K562 (cell line): ENCODE data around the gene CREB3L2. TPM values are rescaled to one million over a fixed set of nuclear protein-coding genes. Genes with fewer than 3 reads are reported as not detected.
A peak's percentile ranks its signal among the peaks of the same experiment; 100 is the strongest.

ENCODE experiments used
- C11orf30 ChIP-seq: fragments of 450-650 bp; IDR thresholded peaks from 2 replicates; pipeline ENCODE4 v1.6.1; 2016; ENCODE audit warnings: low read depth, mild to moderate bottlenecking
- CBFA2T3 ChIP-seq: fragments of 450-650 bp; IDR thresholded peaks from 2 replicates; pipeline ENCODE4 v1.6.1; 2017
- ETV6 ChIP-seq, 3 experiments: fragments of 150-350 bp in 1 of 3; sonication (generic) in 1 of 3; formaldehyde crosslinking in 1 of 3; IDR thresholded peaks; 2 replicates each; pipeline versions ENCODE4 v1.6.1 to v1.8.0; 2014 to 2022; ENCODE audit warnings: borderline replicate concordance in 2 of 3, low read depth in 2 of 3, antibody characterized with exemption in 1 of 3, low read length in 1 of 3, mild to moderate bottlenecking in 1 of 3, missing genetic modification reagents in 1 of 3
- FOXK2 ChIP-seq, 2 experiments: fragments of 450-650 bp; IDR thresholded peaks in 1 of 2; conservative IDR thresholded peaks in 1 of 2; 2 replicates each; pipeline ENCODE4 v1.6.1; 2016; ENCODE audit warnings: low read depth in 2 of 2, mild to moderate bottlenecking in 1 of 2
- HDAC1 ChIP-seq, 2 experiments: fragments of 450-650 bp; IDR thresholded peaks; 2 replicates each; pipeline ENCODE4 v1.6.1; 2016 to 2017; ENCODE audit warnings: inconsistent platforms in 1 of 2, mild to moderate bottlenecking in 1 of 2, moderate library complexity in 1 of 2
- HMG20A ChIP-seq: fragments of 450-650 bp; formaldehyde crosslinking; conservative IDR thresholded peaks from 2 replicates; pipeline ENCODE4 v1.4.0; 2020; ENCODE audit warnings: mild to moderate bottlenecking, mixed read lengths
- HNRNPLL ChIP-seq: fragments of 200-400 bp; formaldehyde crosslinking; IDR thresholded peaks from 2 replicates; pipeline ENCODE4 v1.6.1; 2017; ENCODE audit warnings: low read length, low read depth, mild to moderate bottlenecking; ENCODE audit not compliant: poor library complexity, severe bottlenecking
- ILK ChIP-seq: fragments of 450-650 bp; IDR thresholded peaks from 2 replicates; pipeline ENCODE4 v1.6.1; 2016; ENCODE audit warnings: missing genetic modification characterization, low read depth, mild to moderate bottlenecking, missing compliant biosample characterization, moderate library complexity, borderline replicate concordance
- KAT2B ChIP-seq: IDR thresholded peaks from one replicate; pipeline ENCODE4 v1.6.1; 2012; ENCODE audit warnings: low read depth, mild to moderate bottlenecking, control low read depth, inconsistent platforms, low read length, moderate library complexity
- KDM4B ChIP-seq, 2 experiments: fragments of 450-650 bp in 1 of 2; sonication (generic) in 1 of 2; IDR thresholded peaks; 2 replicates each; pipeline ENCODE4 v1.6.1; 2016 to 2017; ENCODE audit warnings: borderline replicate concordance in 2 of 2, antibody characterized with exemption in 1 of 2, low read depth in 1 of 2, mild to moderate bottlenecking in 1 of 2
- KLF13 ChIP-seq: fragments of 450-650 bp; IDR thresholded peaks from 2 replicates; pipeline ENCODE4 v1.6.1; 2016; ENCODE audit warnings: missing genetic modification characterization, low read depth, mild to moderate bottlenecking, missing compliant biosample characterization, moderate library complexity, borderline replicate concordance
- LEF1 ChIP-seq: fragments of 450-650 bp; IDR thresholded peaks from 2 replicates; pipeline ENCODE4 v1.6.1; 2016; ENCODE audit warnings: mild to moderate bottlenecking
- MCM2 ChIP-seq: fragments of 450-650 bp; IDR thresholded peaks from 2 replicates; pipeline ENCODE4 v1.6.1; 2017; ENCODE audit warnings: low read depth, mild to moderate bottlenecking
- SMAD4 ChIP-seq: fragments of 250-450 bp; sonication (Bioruptor Pico); conservative IDR thresholded peaks from 2 replicates; pipeline ENCODE4 v1.8.0; 2021; ENCODE audit warnings: inconsistent platforms, mild to moderate bottlenecking, moderate library complexity
- SRF ChIP-seq, 2 experiments: fragments of 250-450, 450-650 bp in 1 of 2; sonication (Bioruptor Pico) in 1 of 2; sonication (generic) in 1 of 2; formaldehyde crosslinking; IDR thresholded peaks; 2 replicates each; pipeline versions ENCODE4 v1.5.0 to v1.5.1; 2020 to 2022; ENCODE audit warnings: mild to moderate bottlenecking in 1 of 2, missing genetic modification reagents in 1 of 2
- THRA ChIP-seq: fragments of 450-650 bp; IDR thresholded peaks from 2 replicates; pipeline ENCODE4 v1.6.1; 2017; ENCODE audit warnings: mild to moderate bottlenecking, moderate library complexity
- ZNF175 ChIP-seq: fragments of 200-800 bp; sonication (Bioruptor generic); IDR thresholded peaks from 2 replicates; pipeline ENCODE4 v1.6.1; 2016; ENCODE audit warnings: low read depth, mild to moderate bottlenecking, missing genetic modification characterization, missing compliant biosample characterization
- ZNF41 ChIP-seq: fragments of 250-450 bp; sonication (Bioruptor Pico); conservative IDR thresholded peaks from 2 replicates; pipeline ENCODE4 v1.4.0; 2020; ENCODE audit warnings: mild to moderate bottlenecking
- ZNF507 ChIP-seq: conservative IDR thresholded peaks from 2 replicates; pipeline ENCODE4 v1.6.1; 2017; ENCODE audit warnings: missing genetic modification characterization, missing compliant biosample characterization
- polyA plus RNA-seq, 8 experiments: library from polyadenylated mRNA; depleted of rRNA in 4 of 8; stranded (reverse) in 5 of 8; unstranded in 3 of 8; fragments of >200 nt; fragmentation: Nextera tagmentation in 2 of 8; fragmentation: Illumina TruSeq in 1 of 8; extraction: Ambion mirVana in 2 of 8; extraction: Trizol in 1 of 8; gene quantifications; 2 replicates each; pipeline versions ENCODE4 v1.2.1 to v1.2.3, GENCODE V29; 2011 to 2014; ENCODE audit warnings: inconsistent platforms in 1 of 8, missing spikeins in 1 of 8
- total RNA-seq, 7 experiments: library from RNA; depleted of rRNA in 6 of 7; stranded (reverse); fragments of >200 nt in 6 of 7; fragmentation: Illumina TruSeq in 2 of 7; extraction: Trizol in 2 of 7; gene quantifications; 2 replicates each; pipeline versions ENCODE4 v1.2.1 to v1.2.3, GENCODE V29; 2011 to 2021; ENCODE audit warnings: low replicate concordance in 1 of 7
- TF ChIP-seq, protein P1 (sequence below), 2 experiments: IDR thresholded peaks; 2 replicates each; pipeline ENCODE4 v1.6.1; 2011; ENCODE audit warnings: borderline replicate concordance in 1 of 2, control low read depth in 1 of 2, low read depth in 1 of 2, low read length in 1 of 2, mild to moderate bottlenecking in 1 of 2, mixed read lengths in 1 of 2, moderate library complexity in 1 of 2; ENCODE audit not compliant: insufficient read depth in 1 of 2, insufficient read length in 1 of 2, poor library complexity in 1 of 2, severe bottlenecking in 1 of 2; ENCODE audit errors: extremely low read depth in 1 of 2
- TF ChIP-seq, protein P2 (sequence below): IDR thresholded peaks from 2 replicates; pipeline ENCODE4 v1.6.1; 2011; ENCODE audit not compliant: insufficient read length; ENCODE audit errors: extremely low read depth
- TF ChIP-seq, protein P3 (sequence below): fragments of 450-650 bp; formaldehyde crosslinking; IDR thresholded peaks from 2 replicates; pipeline ENCODE4 v1.4.0; 2020; ENCODE audit warnings: mild to moderate bottlenecking

CREB3L2 gene
- total and polyA plus RNA-seq, 9 of the 15 experiments (the other 6 are each of a cell fraction or from before 2014, with no cell fraction given): 7.1 to 45.6 (median 15.8) TPM

- TF ChIP-seq, protein P1, sequence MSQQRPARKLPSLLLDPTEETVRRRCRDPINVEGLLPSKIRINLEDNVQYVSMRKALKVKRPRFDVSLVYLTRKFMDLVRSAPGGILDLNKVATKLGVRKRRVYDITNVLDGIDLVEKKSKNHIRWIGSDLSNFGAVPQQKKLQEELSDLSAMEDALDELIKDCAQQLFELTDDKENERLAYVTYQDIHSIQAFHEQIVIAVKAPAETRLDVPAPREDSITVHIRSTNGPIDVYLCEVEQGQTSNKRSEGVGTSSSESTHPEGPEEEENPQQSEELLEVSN (IDR thresholded peaks at IDR 0.05; ENCODE audit: borderline replicate concordance in 1 of 2, extremely low read depth in 1 of 2, insufficient read depth in 1 of 2, insufficient read length in 1 of 2, low read depth in 1 of 2, low read length in 1 of 2, poor library complexity in 1 of 2, severe bottlenecking in 1 of 2): peak in 1 of 2 experiments; percentile 76
- TF ChIP-seq HDAC1 (IDR thresholded peaks at IDR 0.05) (peak in 1 of 2 experiments; percentile 76; a peak in 1 of 4 replicates), THRA (no peak), ZNF41 (CRISPR knock-in tag) (0 out of 2 replicates have a peak, but pooled peaks have one; percentile 9), KLF13 (tag) (no peak), ZNF175 (no peak), ZNF507 (tag) (no peak), CBFA2T3 (no peak), ETV6 (IDR thresholded peaks at IDR 0.05; ENCODE audit: borderline replicate concordance in 1 of 2, low read depth in 2 of 2, low read length in 1 of 2) (no peak), ETV6 (CRISPR knock-in tag; IDR thresholded peaks at IDR 0.05; ENCODE audit: borderline replicate concordance) (no peak), MCM2 (no peak), SRF (CRISPR knock-in tag; IDR thresholded peaks at IDR 0.05) (peak in 1 of 2 experiments; percentile 81; a peak in 2 of 4 replicates), SMAD4 (0 out of 2 replicates have a peak, but pooled peaks have one; percentile 1), HNRNPLL (no peak), HMG20A (CRISPR knock-in tag) (no peak), C11orf30 (no peak), KDM4B (IDR thresholded peaks at IDR 0.05; ENCODE audit: borderline replicate concordance in 2 of 2, low read depth in 1 of 2) (0 out of 4 replicates have a peak, but pooled peaks of 1 of the 2 experiments have one; percentile 15), LEF1 (no peak), KAT2B (no peak), FOXK2 (conservative IDR thresholded peaks at IDR 0.05 in 1 of 2, IDR thresholded peaks at IDR 0.05 in 1 of 2; ENCODE audit: low read depth in 2 of 2) (no peak; a peak in 3 of 4 replicates), ILK (tag) (no peak)
- TF ChIP-seq, protein P2, sequence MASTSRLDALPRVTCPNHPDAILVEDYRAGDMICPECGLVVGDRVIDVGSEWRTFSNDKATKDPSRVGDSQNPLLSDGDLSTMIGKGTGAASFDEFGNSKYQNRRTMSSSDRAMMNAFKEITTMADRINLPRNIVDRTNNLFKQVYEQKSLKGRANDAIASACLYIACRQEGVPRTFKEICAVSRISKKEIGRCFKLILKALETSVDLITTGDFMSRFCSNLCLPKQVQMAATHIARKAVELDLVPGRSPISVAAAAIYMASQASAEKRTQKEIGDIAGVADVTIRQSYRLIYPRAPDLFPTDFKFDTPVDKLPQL: no peak
- TF ChIP-seq, protein P3, sequence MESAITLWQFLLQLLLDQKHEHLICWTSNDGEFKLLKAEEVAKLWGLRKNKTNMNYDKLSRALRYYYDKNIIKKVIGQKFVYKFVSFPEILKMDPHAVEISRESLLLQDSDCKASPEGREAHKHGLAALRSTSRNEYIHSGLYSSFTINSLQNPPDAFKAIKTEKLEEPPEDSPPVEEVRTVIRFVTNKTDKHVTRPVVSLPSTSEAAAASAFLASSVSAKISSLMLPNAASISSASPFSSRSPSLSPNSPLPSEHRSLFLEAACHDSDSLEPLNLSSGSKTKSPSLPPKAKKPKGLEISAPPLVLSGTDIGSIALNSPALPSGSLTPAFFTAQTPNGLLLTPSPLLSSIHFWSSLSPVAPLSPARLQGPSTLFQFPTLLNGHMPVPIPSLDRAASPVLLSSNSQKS: no peak
Observed at GRCh38 chr7:138002096-138002827, 376 bp upstream of the CREB3L2 start (continued).
